Psoas muscle (tissue), 8 donors: ENCODE data around the gene LTK. TPM values are rescaled to one million over a fixed set of nuclear protein-coding genes. Genes with fewer than 3 reads are reported as not detected.
A peak's percentile ranks its signal among the peaks of the same experiment; 100 is the strongest.

Source experiments
- ATAC-seq, 4 donors: fragments of 200-7000 bp; cut with Tn5 transposase; one replicate each; pipeline ENCODE4 v1.9.1; 2020; ENCODE audit warnings: moderate library complexity in 3 of 4, mild to moderate bottlenecking in 2 of 4
- DNase-seq, 2 donors: peaks; one replicate each; pipeline ENCODE4 v3.0.0-alpha.2; 2020
- H3K27ac ChIP-seq: fragments of 200-600 bp; one replicate; pipeline ENCODE4 v1.8.0; 2022
- H3K27me3 ChIP-seq, 3 donors: fragments of 200-600 bp in 1 of 3; one replicate each; pipeline versions ENCODE4 v1.6.1 to v1.8.0; 2013 to 2022; ENCODE audit warnings: low read length in 2 of 3, mild to moderate bottlenecking in 2 of 3, moderate library complexity in 1 of 3; ENCODE audit not compliant: insufficient read depth in 3 of 3
- H3K36me3 ChIP-seq, 2 donors: fragments of 200-600 bp in 1 of 2; one replicate each; pipeline versions ENCODE4 v1.6.1 to v1.8.0; 2013 to 2022; ENCODE audit warnings: low read depth in 1 of 2, mild to moderate bottlenecking in 1 of 2, moderate library complexity in 1 of 2; ENCODE audit not compliant: insufficient read depth in 1 of 2
- H3K4me1 ChIP-seq: fragments of 200-600 bp; one replicate; pipeline ENCODE4 v1.8.0; 2022
- H3K4me3 ChIP-seq: fragments of 200-600 bp; one replicate; pipeline ENCODE4 v1.8.0; 2022; ENCODE audit warnings: mild to moderate bottlenecking
- H3K9me3 ChIP-seq: fragments of 200-600 bp; one replicate; pipeline ENCODE4 v1.8.0; 2022
- CTCF ChIP-seq: fragments of 200-600 bp; IDR thresholded peaks from one replicate; pipeline ENCODE4 v1.8.0; 2022; ENCODE audit warnings: antibody characterized with exemption
- WGBS, 3 donors: extraction: QIAGEN DNeasy Blood & Tissue Kit; methylation state at CpG; one replicate each; pipeline versions ENCODE4 v1.1.6 to v1.1.7; 2013; 5-methylcytosine and 5-hydroxymethylcytosine counted together
- intact Hi-C, 2 donors: fragments of 100-400 bp; cut with DNase I; formaldehyde crosslinking; loops; one replicate each; pipeline versions ENCODE4 v1.11.0 to v1.14.2; 2022
- polyA plus RNA-seq, 3 donors: library from polyadenylated mRNA; stranded (reverse); fragments of 200-250 nt; gene quantifications; one replicate each; pipeline ENCODE4 v1.2.3, GENCODE V29; 2013
- total RNA-seq, 4 donors: library from RNA; stranded (reverse); fragmentation: NEBNext Ultra II Directional in 2 of 4; extraction: Animal tissue kit (Norgen Biotek cat#: 25700) in 2 of 4; gene quantifications; one replicate each; pipeline versions ENCODE4 v1.2.1 to v1.2.4, GENCODE V29; 2021 to 2023
- donor health status: healthy with polysubstance abuse.
- donor health status: DM: no; HTN: no; CAD: no; lungs with moderate emphysema.
- donor health status: Bipolar disorder and iron deficiency.
- donor health status: healthy.
- donor health status: DM: yes; HTN: yes; CAD: no.
- donor health status: DM: no; HTN: no; CAD: no.
- donor health status: DM: no; HTN: no; CAD: no.
- donor health status: DM: yes; HTN: yes; CAD: no.

Gene LTK
- total and polyA plus RNA-seq, 7 donors: 0.05 to 1.1 (median 0.14) TPM; not detected in 1

- H3K36me3 ChIP-seq: peaks cover 3 to 67% of the 10 kb centered on the region in 2 donors
- no peaks in the 10 kb centered on the region for H3K9me3 ChIP-seq
- intact Hi-C loops: no loop called here
- no peaks in the 10 kb centered on the region for H3K4me1 ChIP-seq
- no peak for TF ChIP-seq CTCF
- 68 to 79% (median 76%) methylated on average over 5 of the region's 5 CpGs for WGBS, 3 donors
- DNase-seq: no peak
- H3K4me3 ChIP-seq: no peak overlapping the region
- H3K27ac ChIP-seq: no peak overlapping the region
- ATAC-seq: peak in 2 of 4 donors; percentile 19 to 43
- H3K27me3 ChIP-seq: no peaks in the 10 kb centered on the region
Measured at GRCh38 chr15:41523097-41523496, 9.5 kb upstream of the LTK start.

- intact Hi-C loops: no loop called here
- ATAC-seq (no peak), DNase-seq (no peak)
- Histone ChIP-seq H3K4me1 (no peaks in the 10 kb centered on the region), H3K27me3 (no peaks in the 10 kb centered on the region), H3K27ac (no peak overlapping the region), H3K36me3 (peaks cover 0 to 66% of the 10 kb centered on the region in 2 donors), H3K4me3 (no peak overlapping the region), H3K9me3 (no peaks in the 10 kb centered on the region)
- WGBS, 3 donors: 78 to 85% (median 80%) methylated on average over 9 of the region's 9 CpGs
- TF ChIP-seq CTCF: no peak
Measured at GRCh38 chr15:41521614-41522013, 8.0 kb upstream of the LTK start.

- WGBS, 3 donors: 90 to 97% (median 92%) methylated on average over 13 to 17 of the region's 17 CpGs
- H3K36me3 ChIP-seq: peaks cover 0 to 57% of the 10 kb centered on the region in 2 donors
- H3K27me3 ChIP-seq: no peaks in the 10 kb centered on the region
- DNase-seq (no peak), ATAC-seq (peak in 1 of 4 donors; percentile 17)
- no peak for TF ChIP-seq CTCF
- no peak overlapping the region for H3K27ac ChIP-seq
- intact Hi-C loops: no loop called here
- H3K4me1 ChIP-seq: no peaks in the 10 kb centered on the region
- no peak overlapping the region for H3K4me3 ChIP-seq
- H3K9me3 ChIP-seq: no peaks in the 10 kb centered on the region
Measured at GRCh38 chr15:41520636-41521035, 7.0 kb upstream of the LTK start.

- Histone ChIP-seq H3K9me3 (no peaks in the 10 kb centered on the region), H3K36me3 (peaks cover 0 to 36% of the 10 kb centered on the region in 2 donors), H3K4me1 (peaks cover 7% of the 10 kb centered on the region), H3K4me3 (no peak overlapping the region), H3K27ac (no peak overlapping the region), H3K27me3 (peaks cover 0 to 11% (median 9%) of the 10 kb centered on the region in 3 donors)
- 76 to 82% (median 76%) methylated on average over 8 of the region's 8 CpGs for WGBS, 3 donors
- ATAC-seq: no peak
- DNase-seq: no peak
- intact Hi-C loops: no loop called here
- TF ChIP-seq CTCF: no peak
Measured at GRCh38 chr15:41517895-41518449, 4.3 kb upstream of the LTK start.
